Esophagus squamous epithelium (tissue), 4 donors: Measurements from ENCODE around the gene OR51V1.

ENCODE experiments used
- CTCF ChIP-seq, 6 experiments: fragments of 450-650 bp in 4 of 6; fragments of 200-600 bp in 2 of 6; sonication (generic) in 2 of 6; IDR thresholded peaks; one replicate each; pipeline ENCODE4 v1.5.1; 2016 to 2019; ENCODE audit warnings: antibody characterized with exemption in 6 of 6, mild to moderate bottlenecking in 4 of 6, moderate library complexity in 4 of 6
- POLR2A ChIP-seq, 4 donors: fragments of 450-650 bp; IDR thresholded peaks; one replicate each; pipeline ENCODE4 v1.6.1; 2017; ENCODE audit warnings: antibody characterized with exemption in 4 of 4, mild to moderate bottlenecking in 4 of 4, moderate library complexity in 3 of 4

GRCh38 chr11:5174934-5175333, 25.5 kb downstream of the OR51V1 start:
- TF ChIP-seq CTCF (IDR thresholded peaks at IDR 0.05) (no peak), POLR2A (IDR thresholded peaks at IDR 0.05) (no peak)
